Stomach smooth muscle (tissue), 2 donors: ENCODE results near the gene HCCS.

Experiments used
- H3K27ac ChIP-seq: one replicate; pipeline ENCODE4 v1.7.0; 2013; ENCODE audit warnings: mild to moderate bottlenecking, low read length, inconsistent platforms
- H3K27me3 ChIP-seq, 2 donors: one replicate each; pipeline ENCODE4 v1.7.0; 2013; ENCODE audit warnings: low read length in 2 of 2; ENCODE audit not compliant: insufficient read depth in 2 of 2, control insufficient read depth in 1 of 2
- H3K36me3 ChIP-seq, 2 donors: one replicate each; pipeline ENCODE4 v1.7.0; 2013; ENCODE audit warnings: low read length in 2 of 2; ENCODE audit not compliant: control insufficient read depth in 2 of 2, insufficient read depth in 2 of 2
- H3K4me1 ChIP-seq: one replicate; pipeline ENCODE4 v1.7.0; 2013; ENCODE audit warnings: low read length; ENCODE audit not compliant: control insufficient read depth, insufficient read depth
- H3K4me3 ChIP-seq, 2 donors: one replicate each; pipeline ENCODE4 v1.7.0; 2013; ENCODE audit warnings: low read length in 2 of 2
- H3K9ac ChIP-seq, 2 donors: one replicate each; pipeline ENCODE4 v1.7.0; 2013; ENCODE audit warnings: low read length in 2 of 2, mild to moderate bottlenecking in 1 of 2
- H3K9me3 ChIP-seq, 2 donors: one replicate each; pipeline ENCODE4 v1.7.0; 2013; ENCODE audit warnings: low read length in 2 of 2; ENCODE audit not compliant: control insufficient read depth in 2 of 2
- donor health status: healthy.
- donor health status: Pancreatic carcinoma.

HCCS gene

GRCh38 chrX:11143931-11144678 lies 33.0 kb downstream of the HCCS start:
- H3K4me1 ChIP-seq, result no peaks in the 10 kb centered on the region
- no peak overlapping the region for H3K9ac ChIP-seq
- no peaks in the 10 kb centered on the region for H3K9me3 ChIP-seq
- peaks cover 0 to 7% of the 10 kb centered on the region in 2 donors for H3K36me3 ChIP-seq
- H3K27ac ChIP-seq, result no peak overlapping the region
- H3K4me3 ChIP-seq, result no peak overlapping the region
- peaks cover 0 to 8% of the 10 kb centered on the region in 2 donors for H3K27me3 ChIP-seq

DNA sequence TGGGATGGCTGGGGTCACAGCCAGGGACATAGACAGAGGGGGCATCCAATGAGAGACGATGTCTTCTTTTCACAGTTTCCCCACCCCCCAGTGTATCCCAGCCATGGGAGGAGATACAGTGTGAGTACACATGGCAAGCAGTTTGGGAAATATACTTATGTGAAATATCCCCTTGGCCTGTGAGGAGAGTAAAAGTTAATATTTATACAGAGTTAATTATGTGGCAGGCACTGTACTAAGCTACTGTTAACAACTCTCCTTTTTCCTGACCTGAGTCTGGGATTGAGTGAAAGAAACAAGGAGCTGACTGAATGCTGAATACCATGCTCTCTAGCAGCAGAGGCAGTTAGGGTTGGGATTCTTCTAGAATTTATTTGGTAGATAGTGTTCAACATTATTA lies 35.3 kb downstream of the HCCS start:
- peaks cover 0 to 8% of the 10 kb centered on the region in 2 donors for H3K27me3 ChIP-seq
- H3K4me3 ChIP-seq, result no peak overlapping the region

GRCh38 chrX:11148401-11148800 lies 37.3 kb downstream of the HCCS start:
- Histone ChIP-seq H3K27ac (no peak overlapping the region), H3K4me1 (no peaks in the 10 kb centered on the region), H3K9me3 (no peaks in the 10 kb centered on the region), H3K4me3 (no peak overlapping the region), H3K36me3 (no peaks in the 10 kb centered on the region), H3K27me3 (peaks cover 0 to 8% of the 10 kb centered on the region in 2 donors), H3K9ac (no peak overlapping the region)

More for the DNA sequence above, 35.3 kb downstream of the HCCS start:
- no peaks in the 10 kb centered on the region for H3K4me1 ChIP-seq
- peaks cover 0 to 7% of the 10 kb centered on the region in 2 donors for H3K36me3 ChIP-seq
- no peaks in the 10 kb centered on the region for H3K9me3 ChIP-seq
- no peak overlapping the region for H3K27ac ChIP-seq
- no peak overlapping the region for H3K9ac ChIP-seq

DNA sequence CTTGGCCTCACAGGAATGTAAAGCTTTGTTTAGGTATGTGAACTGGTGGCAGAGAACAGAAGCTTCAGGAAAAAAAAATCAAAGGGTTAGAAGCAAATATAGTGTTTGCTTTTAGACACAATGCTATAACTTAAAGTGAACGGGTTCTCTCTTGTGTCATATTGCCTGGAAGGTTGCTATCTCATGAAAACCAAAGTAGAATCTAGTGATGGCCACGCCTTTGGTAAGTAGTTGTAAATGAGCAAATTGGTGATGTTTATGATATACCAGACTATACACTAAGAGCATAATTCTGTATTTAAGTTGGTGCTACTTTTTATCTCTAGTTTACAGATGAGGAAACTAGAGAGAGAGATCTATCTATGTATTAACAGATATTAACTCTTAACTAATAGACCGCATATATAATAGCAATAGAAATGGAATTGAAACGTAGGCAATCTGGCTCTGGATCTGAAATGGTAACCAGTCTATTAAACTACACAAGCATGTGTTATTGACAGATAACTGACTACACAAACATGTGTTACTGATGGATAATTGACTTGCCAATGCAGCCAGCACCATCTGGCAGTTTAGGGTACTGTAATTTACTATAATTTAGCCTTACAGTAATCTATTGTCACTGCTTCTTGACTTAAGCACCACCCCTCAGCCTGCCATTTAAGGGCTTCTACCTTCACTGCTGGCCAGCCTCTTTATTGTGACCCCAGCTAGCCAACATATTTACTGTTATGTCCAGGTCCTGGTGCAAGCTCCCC lies 40.8 kb downstream of the HCCS start:
- Histone ChIP-seq H3K27me3 (peaks cover 0 to 3% of the 10 kb centered on the region in 2 donors), H3K9ac (no peak overlapping the region), H3K9me3 (no peaks in the 10 kb centered on the region), H3K4me1 (no peaks in the 10 kb centered on the region), H3K4me3 (no peak overlapping the region), H3K36me3 (peaks cover 0 to 3% of the 10 kb centered on the region in 2 donors), H3K27ac (no peak overlapping the region)

DNA sequence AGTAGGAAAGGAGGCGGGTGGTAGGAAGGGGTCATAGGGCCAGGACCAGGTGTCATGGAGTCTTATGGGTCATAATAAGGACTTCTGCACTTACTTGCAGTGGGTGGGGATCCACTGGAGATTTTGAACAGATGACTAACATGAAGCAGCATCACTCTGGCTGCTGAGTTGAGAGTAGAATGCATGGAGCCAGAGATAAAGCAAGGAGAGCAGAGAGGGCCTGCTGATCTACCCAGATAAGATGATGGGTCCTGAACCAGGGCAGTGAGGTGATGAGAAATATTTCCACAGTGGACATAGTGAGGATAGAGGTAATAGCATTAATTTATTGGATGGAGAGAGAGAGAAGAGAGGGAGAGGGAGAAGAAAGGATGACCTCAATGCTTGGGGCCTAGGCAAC lies 48.0 kb downstream of the HCCS start:
- H3K27ac ChIP-seq, result no peak overlapping the region
- H3K36me3 ChIP-seq, result peaks cover 2 to 14% of the 10 kb centered on the region in 2 donors
- H3K4me1 ChIP-seq, result no peaks in the 10 kb centered on the region
- H3K9ac ChIP-seq, result no peak overlapping the region
- no peaks in the 10 kb centered on the region for H3K9me3 ChIP-seq
- no peaks in the 10 kb centered on the region for H3K27me3 ChIP-seq
- H3K4me3 ChIP-seq, result no peak overlapping the region

- Histone ChIP-seq H3K27ac (no peak overlapping the region), H3K4me3 (no peak overlapping the region), H3K27me3 (no peaks in the 10 kb centered on the region), H3K4me1 (no peaks in the 10 kb centered on the region), H3K9ac (no peak overlapping the region), H3K9me3 (no peaks in the 10 kb centered on the region), H3K36me3 (peaks cover 0 to 16% of the 10 kb centered on the region in 2 donors)
Observed at GRCh38 chrX:11164433-11164832, 53.3 kb downstream of the HCCS start.

DNA sequence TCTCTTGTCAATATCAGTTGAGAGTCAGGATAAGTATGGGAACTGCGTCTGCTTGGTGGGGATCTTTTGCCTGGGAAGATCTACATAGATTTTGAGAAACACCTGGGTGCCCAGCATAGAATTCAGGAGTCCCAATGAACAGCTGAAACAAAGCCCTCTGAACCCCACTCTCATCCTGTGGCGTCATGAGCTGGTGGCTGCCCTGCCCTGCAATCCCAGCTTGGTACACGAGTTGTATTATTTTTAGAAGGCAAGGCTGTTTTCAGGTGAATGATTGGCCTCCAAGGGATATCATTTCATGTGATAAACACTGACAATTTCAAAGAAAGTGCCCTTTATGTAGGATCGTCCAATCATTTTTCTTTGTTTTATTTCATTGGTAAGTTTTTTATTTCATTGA lies 60.8 kb downstream of the HCCS start:
- no peak overlapping the region for H3K4me3 ChIP-seq
- H3K36me3 ChIP-seq, result peaks cover 0 to 15% of the 10 kb centered on the region in 2 donors
- peaks cover 0 to 6% of the 10 kb centered on the region in 2 donors for H3K27me3 ChIP-seq
- no peak overlapping the region for H3K9ac ChIP-seq
- H3K4me1 ChIP-seq, result no peaks in the 10 kb centered on the region
- H3K9me3 ChIP-seq, result no peaks in the 10 kb centered on the region
- H3K27ac ChIP-seq, result no peak overlapping the region

GRCh38 chrX:11172415-11172814 lies 61.3 kb downstream of the HCCS start:
- no peak overlapping the region for H3K4me3 ChIP-seq
- H3K27me3 ChIP-seq, result peaks cover 0 to 6% of the 10 kb centered on the region in 2 donors

More at GRCh38 chrX:11172415-11172814, 61.3 kb downstream of the HCCS start:
- Histone ChIP-seq H3K9me3 (no peaks in the 10 kb centered on the region), H3K9ac (no peak overlapping the region), H3K4me1 (no peaks in the 10 kb centered on the region), H3K27ac (no peak overlapping the region), H3K36me3 (peaks cover 0 to 12% of the 10 kb centered on the region in 2 donors)
